ENCODE data around the gene PDCD1LG2.
A peak's percentile ranks its signal among the peaks of the same experiment; 100 is the strongest.
"Not testable (repeated sequence)": the region's sequence is repeated elsewhere in the genome, so short reads cannot be mapped to it uniquely, and the experiment has no call there.

The PDCD1LG2 gene

DNA sequence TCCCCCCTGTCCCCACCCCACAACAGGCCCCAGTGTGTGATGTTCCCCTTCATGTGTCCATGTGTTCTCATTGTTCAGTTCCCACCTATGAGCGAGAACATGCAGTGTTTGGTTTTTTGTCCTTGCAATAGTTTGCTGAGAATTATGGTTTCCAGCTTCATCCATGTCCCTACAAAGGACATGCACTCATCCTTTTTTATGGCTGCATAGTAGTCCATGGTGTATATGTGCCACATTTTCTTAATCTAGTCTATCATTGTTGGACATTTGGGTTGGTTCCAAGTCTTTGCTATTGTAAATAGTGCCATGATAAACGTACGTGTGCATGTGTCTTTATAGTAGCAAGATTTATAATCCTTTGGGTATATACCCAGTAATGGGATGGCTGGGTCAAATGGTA is 15.6 kb upstream of the PDCD1LG2 start:
- DNase-seq = not testable (repeated sequence)

DNA sequence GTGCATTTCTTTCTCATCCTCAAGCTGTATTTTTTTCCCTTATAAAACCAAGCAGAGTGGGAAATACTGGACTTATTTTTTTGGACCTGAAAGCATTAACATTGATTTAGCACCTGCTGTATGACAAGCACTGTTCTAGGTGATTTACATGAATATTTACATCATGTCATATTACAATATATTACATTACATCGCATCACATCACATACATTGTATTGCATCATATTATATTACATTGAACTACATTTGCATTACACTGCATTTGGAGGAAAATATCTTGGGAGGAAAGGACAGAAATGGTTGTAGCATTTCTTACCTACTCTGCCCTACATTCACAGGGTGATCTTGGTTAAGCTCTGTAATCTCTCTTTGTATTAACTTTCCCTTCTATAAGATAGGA is 11.2 kb upstream of the PDCD1LG2 start:
- DNase-seq = no peak

- no peak for DNase-seq
These were observed 10.4 kb upstream of the PDCD1LG2 start for GRCh38 chr9:5499889-5500398.

- DNase-seq = no peak
These were observed 9.7 kb upstream of the PDCD1LG2 start for GRCh38 chr9:5500441-5501235.

DNA sequence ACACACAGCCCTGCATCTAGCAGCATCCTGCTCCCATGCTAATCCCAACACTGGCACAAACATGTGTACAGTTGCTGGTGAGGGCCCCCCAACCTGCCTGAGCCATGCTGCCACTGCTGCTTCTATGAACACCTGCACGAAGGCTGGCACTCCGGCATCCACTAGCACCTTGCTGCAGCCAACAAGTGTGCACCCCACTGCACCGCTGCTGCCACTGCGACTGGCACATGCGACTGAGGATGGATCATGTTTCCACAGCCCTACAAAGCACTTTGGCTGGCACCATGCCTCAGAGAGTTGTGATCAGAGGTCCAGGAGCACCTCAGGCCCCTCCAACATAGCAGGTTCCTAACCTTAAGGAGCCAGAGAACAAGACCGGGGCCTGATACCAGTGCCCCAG is 7.8 kb upstream of the PDCD1LG2 start:
- DNase-seq = no peak

- DNase-seq = no peak
These were observed 758 bp upstream of the PDCD1LG2 start for GRCh38 chr9:5509573-5509972.

GRCh38 chr9:5510989-5511388 is 658 bp downstream of the PDCD1LG2 start:
- no peak for DNase-seq

- no peak for DNase-seq
These were observed 1.1 kb downstream of the PDCD1LG2 start for GRCh38 chr9:5511476-5511875.

- DNase-seq = no peak
These were observed 1.7 kb downstream of the PDCD1LG2 start for GRCh38 chr9:5511935-5512580.

DNA sequence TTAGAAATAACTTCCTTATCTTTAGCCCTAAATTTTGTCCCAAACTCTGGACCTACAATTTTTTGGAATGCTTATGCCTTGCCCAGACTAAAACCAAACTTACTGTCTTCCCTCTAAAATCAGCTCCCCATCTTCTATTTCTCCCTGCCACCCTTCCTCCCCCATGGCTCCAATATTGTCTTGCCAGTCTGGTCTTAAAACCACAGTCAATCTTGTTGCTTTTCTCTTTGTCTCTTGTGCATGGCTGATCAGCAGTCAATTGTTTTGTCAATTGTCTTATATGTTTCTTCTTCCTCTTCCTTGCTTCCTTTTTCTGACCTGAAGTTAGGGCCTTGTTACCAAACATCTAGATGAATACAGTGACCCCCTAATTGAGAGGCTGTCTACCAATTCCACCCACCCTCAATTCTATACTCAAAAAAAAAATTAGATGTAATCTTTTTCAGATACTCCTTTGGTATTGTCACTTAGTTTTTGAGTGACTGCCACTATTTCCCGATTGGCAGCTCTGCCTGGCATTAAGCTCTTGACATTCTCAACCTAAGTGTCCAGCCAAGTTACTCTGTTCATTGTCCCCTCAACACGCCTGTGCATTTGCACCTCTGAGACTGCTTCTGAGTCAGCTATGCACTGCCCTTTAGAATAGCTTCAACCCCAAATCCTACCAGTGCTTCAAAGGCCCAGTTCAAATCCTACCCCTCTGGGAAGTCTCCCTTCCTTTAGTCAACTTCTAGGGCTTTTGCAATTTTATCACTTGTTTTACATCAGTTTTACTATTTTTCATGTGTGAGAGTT is 2.5 kb downstream of the PDCD1LG2 start:
- DNase-seq = no peak

DNA sequence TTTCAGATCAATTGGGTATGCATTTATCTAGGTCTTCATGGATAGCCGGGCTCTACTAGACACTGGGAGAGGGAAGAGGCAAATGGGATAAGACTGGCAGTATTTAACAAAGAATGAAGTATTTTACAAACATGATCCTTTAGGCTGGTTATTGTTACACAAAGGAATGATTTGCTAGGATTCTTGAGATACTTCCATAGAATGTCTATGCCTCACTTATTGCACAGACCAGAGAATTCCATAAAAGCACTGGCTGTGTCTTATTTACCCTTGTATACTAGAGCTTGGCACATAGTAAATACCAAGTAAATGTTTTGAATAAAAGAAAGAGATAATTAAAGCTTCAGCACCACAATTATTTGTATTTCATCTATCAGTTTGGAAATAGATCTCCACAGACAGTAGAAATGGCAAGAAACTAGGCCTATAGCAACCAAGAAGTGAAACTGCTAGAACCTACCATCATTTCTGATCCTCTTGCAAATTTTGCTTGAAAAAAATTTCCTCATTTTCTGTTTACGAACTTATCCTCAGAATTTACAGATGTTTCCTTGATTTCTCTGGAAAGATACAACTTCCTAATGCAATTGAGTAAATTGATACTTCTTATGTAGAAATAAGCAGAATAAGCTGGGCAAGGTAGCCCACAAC is 3.8 kb downstream of the PDCD1LG2 start:
- DNase-seq = no peak

DNA sequence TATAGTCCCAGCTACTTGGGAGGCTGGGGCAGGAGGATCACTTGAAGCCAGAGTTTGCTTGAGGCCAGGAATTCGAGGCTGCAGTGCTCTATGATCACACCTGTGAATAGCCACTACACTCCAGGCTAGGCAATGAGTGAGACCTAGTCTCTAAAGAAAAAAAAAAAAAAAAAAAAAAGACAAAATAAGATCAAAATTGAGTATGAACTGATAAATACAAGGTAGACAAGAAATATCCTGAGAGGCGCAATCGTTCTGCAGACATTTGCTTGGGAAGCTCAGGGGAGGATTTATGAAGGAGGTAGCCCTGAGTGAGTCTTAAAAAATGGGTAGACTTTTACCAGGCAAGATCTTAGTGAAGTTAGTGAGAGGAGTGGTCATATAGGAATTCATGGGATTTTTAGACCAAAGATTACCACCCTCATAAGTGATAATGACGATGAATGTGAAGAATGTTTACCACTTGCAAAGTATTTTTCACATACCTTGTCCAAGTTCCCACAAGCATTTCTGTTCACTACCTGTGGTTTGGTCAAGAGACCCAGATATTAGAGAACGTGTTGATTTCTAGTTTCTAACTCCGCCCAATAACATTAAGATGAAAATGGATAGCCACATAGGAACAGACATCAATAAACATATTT is 4.4 kb downstream of the PDCD1LG2 start:
- no peak for DNase-seq

DNA sequence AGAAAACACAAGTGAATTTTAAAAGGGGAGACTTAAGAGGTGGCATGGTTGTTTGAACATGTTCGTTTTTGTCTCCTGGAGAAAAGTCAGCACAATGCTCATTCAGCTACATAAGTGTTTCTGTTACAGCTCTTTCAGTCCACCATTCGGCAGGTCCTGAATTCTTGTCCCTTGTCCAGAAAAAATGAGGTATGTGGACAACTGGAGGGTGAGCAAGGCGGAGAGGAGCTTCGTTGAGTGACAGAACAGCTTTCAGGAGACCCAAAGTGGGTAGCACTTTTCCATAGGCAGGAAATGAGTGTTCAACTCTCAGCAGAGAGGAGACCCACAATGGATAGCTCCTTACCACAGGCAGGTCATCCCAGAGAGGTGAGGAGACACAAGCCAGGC is 4.9 kb downstream of the PDCD1LG2 start:
- DNase-seq = no peak

DNA sequence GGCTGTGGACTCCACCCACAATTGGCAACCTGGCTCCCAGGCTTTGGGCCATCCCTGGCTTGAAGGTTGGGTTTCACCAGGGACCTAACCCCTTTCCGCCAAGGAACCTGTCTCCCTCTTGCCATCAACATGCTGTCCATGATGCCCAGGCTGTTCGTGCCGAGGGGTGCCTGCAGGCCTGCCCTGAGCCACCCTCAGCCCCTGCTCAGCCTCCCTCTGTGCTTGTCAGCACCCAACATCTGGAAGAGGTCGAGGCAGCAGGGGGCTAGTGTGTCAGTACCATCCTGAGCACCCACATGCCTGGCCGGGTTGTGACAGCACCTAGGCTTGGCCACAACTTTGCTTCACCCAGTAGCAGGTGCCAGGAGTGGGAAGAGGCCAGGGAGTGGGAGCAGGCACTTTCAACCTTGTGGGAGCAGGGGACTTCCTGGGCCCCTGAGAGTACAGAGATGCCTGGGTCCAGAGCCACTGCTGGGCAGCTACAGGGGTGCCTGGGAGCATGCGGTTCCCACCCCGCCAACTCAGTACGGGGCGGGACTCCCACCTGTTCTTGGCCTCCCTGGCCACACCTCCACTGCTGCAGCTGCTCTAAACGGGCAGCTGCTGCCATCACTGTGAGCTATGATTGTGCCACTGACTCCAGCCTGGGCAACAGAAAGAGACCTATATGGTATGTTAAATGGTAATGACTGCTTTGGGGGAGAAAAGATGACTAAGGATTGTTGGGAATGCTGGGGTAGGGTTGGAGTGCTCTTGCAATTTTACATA is 6.3 kb downstream of the PDCD1LG2 start:
- DNase-seq = no peak

GRCh38 chr9:5518171-5518936 is 8.0 kb downstream of the PDCD1LG2 start:
- DNase-seq = no peak

DNA sequence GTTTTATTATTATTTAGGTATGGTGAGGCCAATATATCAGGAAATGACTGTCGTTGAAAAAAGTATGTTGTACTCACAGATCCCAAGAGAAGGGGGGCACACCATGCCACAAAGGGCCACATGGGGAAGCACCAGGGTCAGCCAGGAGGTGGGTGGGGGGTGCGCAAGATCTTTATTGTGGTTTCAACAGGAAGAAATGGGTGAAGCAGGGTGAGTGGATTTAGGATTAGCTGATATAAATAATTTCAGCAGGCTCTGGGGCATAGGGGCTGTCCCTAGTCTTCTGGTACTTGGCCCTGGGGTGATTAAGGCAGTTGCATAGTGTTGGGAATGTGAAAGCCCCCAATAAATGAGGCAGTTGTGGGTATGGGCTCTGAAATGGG is 8.6 kb downstream of the PDCD1LG2 start:
- peak; percentile 71 for DNase-seq

DNA sequence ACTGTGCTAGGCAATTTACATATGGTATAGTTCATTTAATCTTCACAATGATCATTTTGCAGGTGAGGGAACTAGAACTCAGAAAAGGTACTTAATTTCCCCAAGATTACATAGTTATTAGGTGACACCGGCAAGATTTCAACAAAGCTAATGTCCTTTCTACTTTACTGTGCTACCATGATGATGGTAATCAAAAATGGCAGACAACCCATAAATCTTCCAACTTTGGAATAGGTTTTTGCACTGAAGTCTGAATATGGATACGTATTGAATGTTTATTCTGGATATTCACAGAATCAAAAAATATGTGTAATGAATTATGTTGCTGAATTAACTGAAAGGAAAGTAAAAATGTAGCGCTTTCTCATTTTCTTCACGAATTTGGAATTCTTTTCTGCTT is 13.8 kb downstream of the PDCD1LG2 start:
- no peak for DNase-seq

GRCh38 chr9:5529683-5530221 is 19.4 kb downstream of the PDCD1LG2 start:
- no peak for DNase-seq

- no peak for DNase-seq
These were observed 21.0 kb downstream of the PDCD1LG2 start for GRCh38 chr9:5531101-5531882.

DNA sequence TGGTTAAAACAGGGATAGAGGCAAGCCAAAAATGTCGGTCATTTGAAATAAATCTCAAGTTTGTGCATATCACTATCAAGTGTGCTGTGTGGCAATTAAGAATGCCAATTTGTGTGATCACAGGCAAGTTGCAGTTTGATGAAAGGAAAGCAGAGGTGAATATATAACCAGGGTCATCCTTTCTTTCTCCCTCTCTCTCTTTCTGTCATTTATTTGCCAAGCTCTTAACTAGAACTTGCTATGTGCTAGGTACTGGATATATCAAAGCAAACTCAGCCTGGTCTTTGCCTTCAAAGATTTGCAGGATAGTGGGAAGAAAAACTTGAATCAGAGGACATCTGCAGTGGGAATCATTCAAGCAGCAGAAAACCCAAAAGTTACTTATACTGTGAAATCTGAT is 22.0 kb downstream of the PDCD1LG2 start:
- DNase-seq = no peak
